Nephron (organoid): ENCODE measurements around the gene MARCHF3.

Experiments used
- H3K27ac Mint-ChIP-seq, 3 experiments: 2 replicates each; pipeline ENCODE4 v1.8.0; 2020; ENCODE audit warnings: mixed read lengths in 3 of 3, mild to moderate bottlenecking in 2 of 3, moderate library complexity in 1 of 3
- H3K27me3 Mint-ChIP-seq: 2 replicates; pipeline ENCODE4 v1.8.0; 2021; ENCODE audit warnings: low read depth, mild to moderate bottlenecking, moderate library complexity, mixed read lengths
- H3K36me3 Mint-ChIP-seq: 2 replicates; pipeline ENCODE4 v1.8.0; 2020; ENCODE audit warnings: low read depth, mixed read lengths
- H3K4me1 Mint-ChIP-seq: 2 replicates; pipeline ENCODE4 v1.8.0; 2020; ENCODE audit warnings: mixed read lengths
- H3K4me3 Mint-ChIP-seq, 3 experiments: 2 replicates each; pipeline ENCODE4 v1.8.0; 2020; ENCODE audit warnings: mild to moderate bottlenecking in 3 of 3, mixed read lengths in 3 of 3, moderate library complexity in 2 of 3
- H3K9me3 Mint-ChIP-seq: 2 replicates; pipeline ENCODE4 v1.8.0; 2020; ENCODE audit warnings: mixed read lengths
- TF ChIP-seq, protein P1 (sequence below), 3 experiments: fragments of 200-600 bp; sonication (generic); IDR thresholded peaks; one replicate each; pipeline ENCODE4 v1.5.0; 2021; ENCODE audit warnings: antibody characterized with exemption in 3 of 3; ENCODE audit not compliant: unreplicated experiment in 3 of 3

MARCHF3 gene

DNA sequence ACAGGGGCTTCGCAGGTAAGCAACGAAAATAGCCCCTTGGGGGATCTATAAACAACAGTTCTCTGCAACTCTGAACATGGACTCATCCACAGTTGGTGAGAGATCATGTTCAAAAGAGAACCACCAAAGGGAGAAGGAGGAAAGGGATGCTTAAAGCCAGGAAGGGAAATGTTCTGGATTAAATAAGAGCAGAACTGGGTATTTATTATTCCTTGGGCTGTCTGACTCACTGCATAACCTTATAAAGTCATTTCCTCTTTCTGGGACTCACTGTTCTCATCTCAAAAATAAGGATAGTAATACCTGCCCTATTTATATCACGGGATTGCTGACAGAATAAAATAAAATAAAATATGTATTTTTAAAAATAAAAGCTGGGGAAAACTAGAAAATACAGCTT, 11.2 kb upstream of the MARCHF3 start:
- no peak overlapping the region for H3K27ac Mint-ChIP-seq
- no peak overlapping the region for H3K4me3 Mint-ChIP-seq
- H3K9me3 Mint-ChIP-seq: no peaks in the 10 kb centered on the region
- peaks cover 3% of the 10 kb centered on the region for H3K27me3 Mint-ChIP-seq
- H3K36me3 Mint-ChIP-seq: no peaks in the 10 kb centered on the region
- peaks cover 11% of the 10 kb centered on the region for H3K4me1 Mint-ChIP-seq
- TF ChIP-seq, protein P1, sequence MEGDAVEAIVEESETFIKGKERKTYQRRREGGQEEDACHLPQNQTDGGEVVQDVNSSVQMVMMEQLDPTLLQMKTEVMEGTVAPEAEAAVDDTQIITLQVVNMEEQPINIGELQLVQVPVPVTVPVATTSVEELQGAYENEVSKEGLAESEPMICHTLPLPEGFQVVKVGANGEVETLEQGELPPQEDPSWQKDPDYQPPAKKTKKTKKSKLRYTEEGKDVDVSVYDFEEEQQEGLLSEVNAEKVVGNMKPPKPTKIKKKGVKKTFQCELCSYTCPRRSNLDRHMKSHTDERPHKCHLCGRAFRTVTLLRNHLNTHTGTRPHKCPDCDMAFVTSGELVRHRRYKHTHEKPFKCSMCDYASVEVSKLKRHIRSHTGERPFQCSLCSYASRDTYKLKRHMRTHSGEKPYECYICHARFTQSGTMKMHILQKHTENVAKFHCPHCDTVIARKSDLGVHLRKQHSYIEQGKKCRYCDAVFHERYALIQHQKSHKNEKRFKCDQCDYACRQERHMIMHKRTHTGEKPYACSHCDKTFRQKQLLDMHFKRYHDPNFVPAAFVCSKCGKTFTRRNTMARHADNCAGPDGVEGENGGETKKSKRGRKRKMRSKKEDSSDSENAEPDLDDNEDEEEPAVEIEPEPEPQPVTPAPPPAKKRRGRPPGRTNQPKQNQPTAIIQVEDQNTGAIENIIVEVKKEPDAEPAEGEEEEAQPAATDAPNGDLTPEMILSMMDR (IDR thresholded peaks at IDR 0.05; ENCODE audit: unreplicated experiment in 3 of 3): no peak

DNA sequence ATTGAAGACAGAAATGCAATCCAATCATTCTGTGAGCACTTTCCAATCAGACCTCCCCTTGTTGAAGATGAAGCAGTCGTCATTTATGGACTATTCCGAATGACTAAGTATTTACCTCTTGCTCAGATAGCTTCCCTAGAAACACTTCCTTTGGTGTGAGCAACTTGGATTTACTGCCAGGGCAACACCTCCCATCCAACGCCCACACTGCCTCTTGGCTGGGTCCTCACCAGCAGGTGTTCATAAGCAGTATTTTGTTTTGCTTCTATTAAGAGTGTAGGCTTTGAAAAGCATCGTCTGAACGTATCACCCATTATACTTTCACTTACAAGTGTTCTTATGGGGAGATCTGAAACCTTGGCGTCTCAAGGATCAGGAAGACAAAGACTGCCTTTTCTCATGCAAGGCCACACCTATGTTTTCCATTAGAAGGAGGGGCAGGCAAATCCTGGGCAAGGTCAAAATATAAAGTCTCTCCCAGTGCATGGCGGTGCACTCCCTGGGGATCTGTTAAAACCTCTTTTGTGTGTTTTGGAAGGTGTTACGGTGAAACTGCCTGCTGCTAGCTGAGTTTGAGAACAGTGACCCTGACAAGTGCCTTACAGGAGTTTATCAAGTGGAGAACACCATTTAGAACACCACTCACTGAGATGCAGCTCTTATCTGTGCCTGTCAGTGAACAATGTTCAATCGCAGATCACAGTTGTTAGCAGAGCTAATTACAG, 10.6 kb upstream of the MARCHF3 start:
- H3K27me3 Mint-ChIP-seq: peaks cover 3% of the 10 kb centered on the region
- TF ChIP-seq, protein P1 (IDR thresholded peaks at IDR 0.05; ENCODE audit: unreplicated experiment in 3 of 3): no peak
- H3K27ac Mint-ChIP-seq: no peak overlapping the region
- H3K4me3 Mint-ChIP-seq: no peak overlapping the region
- H3K9me3 Mint-ChIP-seq: no peaks in the 10 kb centered on the region
- H3K36me3 Mint-ChIP-seq: no peaks in the 10 kb centered on the region
- peaks cover 11% of the 10 kb centered on the region for H3K4me1 Mint-ChIP-seq

DNA sequence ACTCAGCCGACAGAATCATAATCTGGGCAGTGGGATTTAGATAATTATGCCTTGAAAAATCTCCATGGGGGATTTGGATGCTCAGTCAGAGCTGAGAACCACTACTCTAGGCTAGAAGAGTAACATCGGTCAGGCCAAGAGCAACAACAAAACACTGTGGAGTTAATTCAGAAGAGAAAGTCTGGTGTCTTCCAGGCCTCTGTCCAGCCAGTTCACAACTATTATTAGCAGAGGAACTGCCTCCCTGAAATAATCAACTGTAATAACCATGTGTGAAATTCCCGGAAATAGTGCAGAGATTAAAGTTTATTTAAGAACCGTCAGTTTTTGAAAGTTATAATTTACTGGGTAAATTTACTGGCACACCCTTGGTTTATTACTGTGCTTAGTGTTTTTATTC, 8.2 kb upstream of the MARCHF3 start:
- no peaks in the 10 kb centered on the region for H3K9me3 Mint-ChIP-seq
- H3K36me3 Mint-ChIP-seq: no peaks in the 10 kb centered on the region
- peaks cover 13% of the 10 kb centered on the region for H3K27me3 Mint-ChIP-seq
- H3K4me3 Mint-ChIP-seq: no peak overlapping the region
- peaks cover 11% of the 10 kb centered on the region for H3K4me1 Mint-ChIP-seq
- TF ChIP-seq, protein P1 (IDR thresholded peaks at IDR 0.05; ENCODE audit: unreplicated experiment in 3 of 3): no peak
- no peak overlapping the region for H3K27ac Mint-ChIP-seq

DNA sequence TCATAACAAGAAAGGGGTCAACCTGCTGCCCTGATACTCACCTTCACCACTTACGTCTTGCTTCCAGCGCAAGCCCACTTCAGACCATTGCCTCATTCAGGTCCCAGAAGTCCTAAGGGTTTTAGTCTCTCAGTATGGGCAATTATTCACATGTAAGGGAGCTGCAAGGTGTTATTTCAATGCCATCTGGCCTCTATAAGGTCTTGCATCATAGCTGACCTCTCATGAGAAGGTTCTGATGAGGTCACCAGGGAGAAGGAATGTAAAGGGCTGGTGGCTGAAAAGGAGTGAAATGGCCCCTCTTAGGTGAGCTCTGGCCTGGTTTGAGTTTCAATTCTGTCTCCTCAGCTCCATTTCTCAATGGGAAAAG, 1.5 kb upstream of the MARCHF3 start:
- TF ChIP-seq, protein P1 (IDR thresholded peaks at IDR 0.05; ENCODE audit: unreplicated experiment in 3 of 3): no peak
- Mint-ChIP-seq H3K36me3 (no peaks in the 10 kb centered on the region), H3K27ac (peak overlapping the region in 1 of 3 experiments; percentile 48)

DNA sequence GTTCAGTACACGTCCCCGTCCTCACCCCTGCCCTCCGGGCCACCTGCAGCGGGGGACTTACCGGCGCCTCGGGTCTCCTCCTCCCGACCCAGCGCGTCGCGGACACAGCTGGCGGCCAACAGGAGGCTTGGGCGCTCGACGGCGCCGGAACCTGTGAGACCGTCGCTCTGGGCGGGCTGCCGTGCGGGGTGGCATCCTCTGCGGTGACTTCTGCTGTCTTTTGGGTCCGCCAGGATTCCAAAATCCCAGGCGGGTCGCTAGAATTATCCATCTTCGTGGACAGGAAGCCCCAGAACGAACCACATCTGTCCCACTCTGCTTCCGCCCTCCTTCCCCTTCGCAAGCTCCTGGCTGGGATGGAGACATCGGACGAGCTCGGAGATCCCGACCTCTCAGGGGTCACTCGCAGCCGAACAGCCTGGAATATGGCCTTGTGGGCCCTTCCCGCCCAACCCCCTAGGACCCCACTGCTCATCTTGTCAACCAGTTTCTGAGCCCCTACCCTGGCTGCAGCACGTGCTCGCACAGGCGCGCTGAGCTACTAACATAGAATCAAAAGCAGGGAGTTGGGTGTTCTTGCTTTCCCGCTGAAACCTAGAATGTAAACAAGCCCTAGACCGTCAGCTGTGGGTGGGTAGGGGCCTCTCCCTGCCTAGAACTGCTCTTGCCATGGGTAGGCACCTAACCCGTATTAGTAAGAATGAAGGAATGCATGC, 947 bp upstream of the MARCHF3 start:
- Mint-ChIP-seq H3K4me1 (peaks cover 24% of the 10 kb centered on the region), H3K27me3 (peaks cover 29% of the 10 kb centered on the region), H3K27ac (peak overlapping the region in 2 of 3 experiments; percentile 48 to 53), H3K36me3 (no peaks in the 10 kb centered on the region), H3K9me3 (no peaks in the 10 kb centered on the region), H3K4me3 (peak overlapping the region; percentile 91 to 93 (median 92))
- TF ChIP-seq, protein P1 (IDR thresholded peaks at IDR 0.05; ENCODE audit: unreplicated experiment in 3 of 3): peak in 1 of 3 experiments; percentile 1

More for the DNA sequence above, 1.5 kb upstream of the MARCHF3 start:
- peaks cover 29% of the 10 kb centered on the region for H3K27me3 Mint-ChIP-seq
- H3K4me1 Mint-ChIP-seq: peaks cover 19% of the 10 kb centered on the region
- H3K4me3 Mint-ChIP-seq: peak overlapping the region; percentile 89 to 93 (median 91)
- H3K9me3 Mint-ChIP-seq: no peaks in the 10 kb centered on the region
